Inflammatory macrophage treated with lipopolysaccharide for 4 hours (primary cell): ENCODE results near the gene ITPKC.
"Not testable (repeated sequence)": the region's sequence is repeated elsewhere in the genome, so short reads cannot be mapped to it uniquely, and the experiment has no call there.

ENCODE experiments used
- DNase-seq: peaks from one replicate; pipeline ENCODE4 v3.0.0-alpha.2; 2020

The ITPKC gene

DNA sequence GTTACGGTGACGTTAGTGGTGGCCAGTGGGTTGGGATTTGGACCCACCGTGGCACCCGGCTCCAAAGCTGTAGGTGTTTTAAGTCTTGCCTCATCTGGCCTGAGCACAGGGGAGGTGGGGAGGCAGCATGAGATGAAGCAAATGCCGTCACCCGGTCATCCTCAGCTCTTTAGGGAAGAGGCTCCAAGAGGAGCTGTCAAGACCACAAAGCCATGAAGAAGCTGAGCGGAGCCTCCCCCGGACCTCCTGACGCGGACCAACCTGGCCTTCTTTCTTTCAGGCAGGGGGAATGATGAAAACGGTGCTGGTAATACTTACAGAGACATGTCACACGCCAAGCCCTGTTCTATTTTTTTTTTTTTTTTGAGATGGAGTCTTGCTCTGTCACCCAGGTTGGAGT lies 26.0 kb downstream of the ITPKC start:
- no peak for DNase-seq

GRCh38 chr19:40743926-40744325 lies 27.0 kb downstream of the ITPKC start:
- no peak for DNase-seq

- DNase-seq: no peak
Observed at GRCh38 chr19:40744554-40745401, 27.9 kb downstream of the ITPKC start.

- DNase-seq: no peak
Observed at GRCh38 chr19:40745402-40745780, 28.5 kb downstream of the ITPKC start.

GRCh38 chr19:40747536-40747935 lies 30.6 kb downstream of the ITPKC start:
- no peak for DNase-seq

DNA sequence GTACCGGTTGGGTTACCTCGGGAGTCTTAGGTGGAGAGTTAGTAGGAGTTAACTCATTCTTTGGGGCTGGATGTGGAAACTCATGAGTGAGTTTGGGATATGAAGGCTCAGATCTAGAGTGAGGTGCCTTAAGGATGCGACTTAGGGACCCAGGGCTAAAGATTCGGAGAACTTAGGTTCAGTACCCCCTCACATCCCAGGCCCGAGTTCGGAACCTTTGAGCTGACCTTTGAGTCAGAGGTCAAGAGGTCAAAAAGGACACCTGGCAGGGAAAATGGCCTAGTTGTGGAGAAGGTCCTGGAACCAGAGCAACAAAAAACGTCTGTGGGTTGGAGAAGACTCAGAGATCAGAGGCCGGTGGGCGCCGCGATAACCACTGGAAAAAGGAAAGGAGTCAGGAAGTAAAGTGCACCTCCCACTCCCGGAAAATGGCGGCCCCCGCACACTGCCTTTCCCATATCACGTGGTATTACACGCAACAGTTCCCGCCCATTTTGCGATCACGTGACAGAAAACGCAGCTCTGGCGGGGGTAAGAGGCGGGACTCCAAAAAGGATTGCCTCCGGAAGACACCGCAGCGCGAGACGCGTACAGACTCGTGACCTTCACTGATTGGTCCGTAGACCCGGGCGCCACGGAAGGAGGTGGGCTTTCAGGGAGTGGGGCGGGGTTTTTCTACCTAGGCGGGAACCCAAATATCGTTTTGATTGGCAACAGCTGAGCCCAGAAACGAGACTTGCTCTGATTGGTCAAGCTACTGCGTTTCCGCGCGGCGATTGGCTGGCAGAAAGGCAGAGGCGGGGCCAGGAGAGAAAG lies 33.4 kb downstream of the ITPKC start, which contains the start of gene ACTMAP:
Gene ACTMAP, minus strand, starts transcription at position 420 of the 816 bp plus-strand sequence. CDS start 674 bp downstream, outside the sequence.
- peak; percentile 100 for DNase-seq

DNA sequence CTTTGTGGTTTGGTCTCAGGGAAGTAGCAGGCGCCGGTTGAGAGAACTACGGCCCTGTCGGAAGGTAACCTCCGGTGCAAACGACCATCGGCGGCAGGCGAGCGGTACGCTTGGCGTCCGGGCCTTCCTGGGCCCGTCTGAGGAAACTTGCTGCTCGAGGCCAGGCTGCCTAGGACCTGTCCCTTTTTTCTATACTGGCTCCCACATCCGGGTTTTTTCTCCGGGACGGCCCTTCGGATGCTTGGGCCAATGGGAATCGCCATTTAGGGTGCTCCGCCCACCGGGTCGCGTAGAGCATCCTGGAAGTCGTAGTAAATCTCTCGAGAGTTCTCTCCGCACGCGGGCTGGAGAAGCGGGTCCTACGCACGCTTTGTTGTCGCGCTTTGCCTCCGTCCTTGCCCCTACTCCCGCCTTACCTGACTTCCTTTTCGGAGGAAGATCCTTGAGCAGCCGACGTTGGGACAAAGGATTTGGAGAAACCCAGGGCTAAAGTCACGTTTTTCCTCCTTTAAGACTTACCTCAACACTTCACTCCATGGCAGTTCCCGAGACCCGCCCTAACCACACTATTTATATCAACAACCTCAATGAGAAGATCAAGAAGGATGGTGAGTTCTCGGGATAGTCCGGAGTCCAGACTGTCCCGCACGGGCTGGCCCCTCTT lies 34.1 kb downstream of the ITPKC start, which contains the start of gene SNRPA:
Gene SNRPA, plus strand, starts transcription at position 330 of the 664 bp plus-strand sequence. Its CDS starts 206 bp downstream, at position 536.
- DNase-seq: peak; percentile 99

- DNase-seq: peak; percentile 66
Observed at GRCh38 chr19:40752257-40752781, 35.4 kb downstream of the ITPKC start.

DNA sequence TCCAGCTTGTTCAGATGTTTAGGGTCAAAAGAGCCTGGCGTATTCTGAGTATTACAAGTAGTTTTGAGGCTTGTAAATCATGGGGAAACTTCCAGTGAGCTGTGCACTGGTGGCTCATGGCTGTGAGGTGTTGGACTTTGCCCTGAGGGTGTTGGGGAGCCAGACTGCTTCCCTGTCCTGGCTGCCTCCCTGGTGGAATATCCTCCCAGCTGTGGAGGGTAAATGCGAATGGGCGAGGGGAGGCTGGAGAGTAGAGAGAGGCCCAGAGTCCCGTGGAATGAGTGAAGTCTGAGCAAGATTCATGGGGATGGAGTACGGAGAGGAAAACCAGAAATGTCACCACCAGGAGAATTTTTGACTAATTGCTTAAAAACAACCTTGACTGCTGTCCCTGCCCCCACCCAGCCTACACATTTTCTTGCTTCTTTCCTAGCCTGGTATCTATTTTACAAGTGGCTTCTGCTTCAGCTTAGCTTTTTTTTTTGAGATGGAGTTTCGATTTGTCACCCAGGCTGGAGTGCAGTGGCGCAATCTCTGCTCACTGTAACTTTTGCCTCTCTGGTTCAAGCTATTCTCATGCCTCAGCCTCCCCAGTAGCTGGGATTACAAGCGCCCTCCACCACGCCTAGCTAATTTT lies 37.8 kb downstream of the ITPKC start:
- DNase-seq: peak; percentile 91

DNA sequence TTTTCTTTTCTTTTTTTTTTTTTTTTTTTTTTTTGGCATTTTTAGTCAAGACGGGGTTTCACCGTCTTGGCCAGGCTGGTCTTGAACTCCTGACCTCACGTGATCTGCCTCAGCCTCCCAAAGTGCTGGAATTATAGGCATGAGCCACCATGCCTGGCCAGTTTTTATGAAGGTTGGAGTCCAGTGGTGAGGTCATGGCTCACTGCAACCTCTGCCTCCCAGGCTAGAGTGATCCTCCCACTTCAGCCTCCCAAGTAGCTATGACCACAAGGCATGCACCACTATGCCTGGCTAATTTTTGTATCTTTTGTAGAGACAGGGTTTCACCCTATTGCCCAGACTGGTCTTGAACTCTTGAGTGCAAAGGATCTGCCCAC lies 38.3 kb downstream of the ITPKC start:
- peak; percentile 19 for DNase-seq

DNA sequence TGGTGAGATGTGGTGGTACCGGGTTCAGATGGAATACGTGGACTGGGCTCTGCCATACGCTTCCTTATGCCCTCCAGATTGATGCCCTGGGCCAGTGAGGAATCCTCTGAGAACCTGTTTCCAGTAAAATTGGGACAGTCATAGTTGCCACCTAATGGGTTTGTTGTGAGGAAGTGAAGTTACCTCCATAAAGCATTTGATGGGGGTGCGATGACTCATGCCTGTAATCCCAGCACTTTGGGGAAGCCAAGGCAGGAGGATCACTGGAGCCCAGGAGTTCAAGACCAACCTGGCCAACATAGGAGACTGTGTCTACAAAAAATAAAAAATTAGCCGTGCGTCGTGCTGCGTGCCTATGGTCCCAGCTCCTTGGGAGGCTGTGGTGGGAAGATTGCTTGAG lies 38.9 kb downstream of the ITPKC start:
- DNase-seq: no peak

DNA sequence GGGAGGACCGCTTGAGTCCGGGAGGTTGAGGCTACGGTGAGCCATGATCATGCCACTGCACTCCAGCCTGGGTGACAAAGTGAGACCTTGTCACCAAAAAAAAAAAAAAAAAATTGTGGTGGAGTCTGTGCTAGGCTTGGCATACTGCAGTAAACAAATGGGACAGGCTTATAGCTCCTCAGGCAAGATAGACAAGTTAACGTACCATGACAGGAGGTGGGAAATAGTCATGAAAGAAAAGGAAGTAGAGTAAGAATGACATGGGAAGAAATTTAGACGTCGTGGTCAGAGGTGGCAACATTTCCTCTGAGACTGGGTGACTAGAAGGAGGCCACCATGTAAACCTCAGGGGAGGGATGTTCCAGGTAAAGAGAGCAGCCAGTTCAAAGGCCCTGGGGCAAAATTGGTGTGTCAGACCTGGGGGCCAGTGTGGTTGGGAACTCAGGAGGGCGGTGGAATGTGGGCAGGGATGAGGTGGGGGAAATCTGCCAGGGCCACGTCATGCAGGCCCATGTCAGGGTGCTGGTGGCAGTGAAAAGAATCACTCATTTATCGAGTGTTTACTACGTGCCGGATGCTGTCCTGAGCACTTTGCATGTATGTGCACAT lies 39.7 kb downstream of the ITPKC start:
- no peak for DNase-seq

GRCh38 chr19:40758491-40758890 lies 41.6 kb downstream of the ITPKC start:
- no peak for DNase-seq

GRCh38 chr19:40759352-40759751 lies 42.4 kb downstream of the ITPKC start:
- no peak for DNase-seq

DNA sequence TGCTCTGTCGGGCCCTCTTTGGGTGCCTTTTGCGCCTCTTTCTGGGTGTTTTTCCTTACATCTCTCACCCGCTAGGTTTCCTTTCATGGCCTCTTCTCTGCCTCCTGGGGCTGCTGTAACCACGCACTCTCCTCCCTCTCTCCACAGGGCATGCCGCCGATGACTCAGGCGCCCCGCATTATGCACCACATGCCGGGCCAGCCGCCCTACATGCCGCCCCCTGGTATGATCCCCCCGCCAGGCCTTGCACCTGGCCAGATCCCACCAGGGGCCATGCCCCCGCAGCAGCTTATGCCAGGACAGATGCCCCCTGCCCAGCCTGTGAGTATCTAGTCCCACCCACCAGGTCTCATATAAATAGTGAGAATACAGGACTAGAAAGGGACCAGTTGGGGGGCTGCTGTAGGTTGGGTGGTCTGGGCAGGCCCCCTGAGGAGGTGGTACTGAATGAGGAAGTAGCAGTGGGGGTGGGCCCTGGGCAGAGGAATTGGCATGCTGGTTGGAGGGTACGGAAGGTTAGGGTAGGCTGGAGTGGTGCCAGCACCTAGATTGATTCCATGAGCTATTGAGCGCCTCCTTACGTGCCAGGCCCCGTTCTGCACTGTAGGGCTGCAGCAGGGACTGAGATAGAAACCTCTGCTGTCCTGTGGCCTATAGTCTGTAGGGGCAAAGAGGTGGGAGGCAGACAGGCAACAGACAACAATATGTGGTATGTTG lies 46.0 kb downstream of the ITPKC start:
- no peak for DNase-seq

DNA sequence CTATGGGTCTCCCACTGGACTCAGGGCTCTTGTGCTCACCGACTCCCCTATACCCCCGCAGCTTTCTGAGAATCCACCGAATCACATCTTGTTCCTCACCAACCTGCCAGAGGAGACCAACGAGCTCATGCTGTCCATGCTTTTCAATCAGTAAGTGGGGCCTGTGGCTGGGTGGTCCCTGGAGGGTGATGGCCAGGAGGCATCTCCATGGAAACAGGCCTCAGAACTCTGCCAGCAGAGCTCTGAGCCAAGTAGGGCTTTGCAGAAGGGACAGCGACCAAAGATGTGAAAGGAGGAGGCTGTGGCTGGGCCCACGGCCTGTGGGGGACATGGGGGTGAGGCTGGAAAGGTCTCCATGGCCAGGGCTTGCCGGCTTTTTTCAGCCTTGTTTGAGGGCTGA lies 46.6 kb downstream of the ITPKC start:
- DNase-seq: no peak

- no peak for DNase-seq
Observed at GRCh38 chr19:40763963-40764362, 47.1 kb downstream of the ITPKC start.

GRCh38 chr19:40766385-40766784 lies 49.5 kb downstream of the ITPKC start:
- DNase-seq: not testable (repeated sequence)

DNA sequence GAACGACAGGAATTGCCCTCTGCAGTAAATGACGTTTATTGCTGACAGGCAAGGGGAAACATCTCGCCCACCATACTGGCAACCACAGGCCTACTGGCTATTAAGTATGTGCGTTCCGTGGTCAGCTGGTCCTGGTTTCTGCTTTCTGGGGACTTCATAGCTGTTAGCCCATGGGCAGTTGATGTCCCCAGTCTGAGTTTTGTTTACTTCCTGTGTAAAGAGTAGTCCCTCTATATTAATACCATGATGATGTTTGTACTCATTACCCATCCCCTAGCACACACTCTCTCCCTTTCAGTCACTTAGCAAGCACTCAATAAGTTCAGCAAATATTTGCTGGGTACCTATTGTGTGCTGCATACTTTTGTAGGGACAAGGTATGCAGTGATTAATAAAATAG lies 52.0 kb downstream of the ITPKC start:
- peak; percentile 47 for DNase-seq

- DNase-seq: not testable (repeated sequence)
Observed at GRCh38 chr19:40771101-40771862, 54.4 kb downstream of the ITPKC start.
